Measurements from ENCODE around the gene TBC1D32.

DNA sequence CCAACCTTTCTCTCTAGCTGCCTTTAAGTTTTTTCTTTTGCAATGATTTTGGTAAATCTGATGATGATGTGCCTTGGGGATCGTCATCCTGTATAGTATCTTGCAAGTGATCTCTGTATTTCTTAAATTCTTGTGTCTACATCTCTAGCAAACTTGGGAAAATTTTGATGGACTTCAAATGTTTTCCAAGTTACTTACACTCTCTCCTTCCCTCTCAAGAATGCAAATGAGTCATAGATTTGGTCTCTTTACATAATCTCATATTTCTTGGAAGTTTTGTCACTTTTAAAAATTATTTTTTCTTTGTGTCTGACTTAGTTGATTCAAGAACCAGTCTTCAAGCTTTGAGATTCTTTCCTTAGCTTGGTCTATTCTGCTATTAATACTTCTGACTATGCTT, 176.4 kb downstream of the TBC1D32 start:
- TF ChIP-seq, protein P1, sequence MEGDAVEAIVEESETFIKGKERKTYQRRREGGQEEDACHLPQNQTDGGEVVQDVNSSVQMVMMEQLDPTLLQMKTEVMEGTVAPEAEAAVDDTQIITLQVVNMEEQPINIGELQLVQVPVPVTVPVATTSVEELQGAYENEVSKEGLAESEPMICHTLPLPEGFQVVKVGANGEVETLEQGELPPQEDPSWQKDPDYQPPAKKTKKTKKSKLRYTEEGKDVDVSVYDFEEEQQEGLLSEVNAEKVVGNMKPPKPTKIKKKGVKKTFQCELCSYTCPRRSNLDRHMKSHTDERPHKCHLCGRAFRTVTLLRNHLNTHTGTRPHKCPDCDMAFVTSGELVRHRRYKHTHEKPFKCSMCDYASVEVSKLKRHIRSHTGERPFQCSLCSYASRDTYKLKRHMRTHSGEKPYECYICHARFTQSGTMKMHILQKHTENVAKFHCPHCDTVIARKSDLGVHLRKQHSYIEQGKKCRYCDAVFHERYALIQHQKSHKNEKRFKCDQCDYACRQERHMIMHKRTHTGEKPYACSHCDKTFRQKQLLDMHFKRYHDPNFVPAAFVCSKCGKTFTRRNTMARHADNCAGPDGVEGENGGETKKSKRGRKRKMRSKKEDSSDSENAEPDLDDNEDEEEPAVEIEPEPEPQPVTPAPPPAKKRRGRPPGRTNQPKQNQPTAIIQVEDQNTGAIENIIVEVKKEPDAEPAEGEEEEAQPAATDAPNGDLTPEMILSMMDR (IDR thresholded peaks at IDR 0.05), result no peak
- TF ChIP-seq POLR2A (IDR thresholded peaks at IDR 0.05), result no peak
